GM12891 (cell line): ENCODE data around the gene CABLES1. TPM values are rescaled to one million over a fixed set of nuclear protein-coding genes. Genes with fewer than 3 reads are reported as not detected.
"Not testable (repeated sequence)": the region's sequence is repeated elsewhere in the genome, so short reads cannot be mapped to it uniquely, and the experiment has no call there.

Experiments used
- DNase-seq: peaks from one replicate; pipeline ENCODE4 v3.0.0; 2011; ENCODE audit warnings: low spot score; ENCODE audit not compliant: insufficient read length
- FAIRE-seq: peaks from 2 replicates; lab custom pipeline; 2011; peaks lifted over from hg19 to GRCh38; lab: Jason Lieb, UNC
- PAX5 ChIP-seq: IDR thresholded peaks from 2 replicates; pipeline ENCODE4 v1.6.1; 2011; ENCODE audit warnings: low read length, moderate library complexity, mild to moderate bottlenecking; ENCODE audit not compliant: insufficient read depth, severe bottlenecking
- POLR2A ChIP-seq: IDR thresholded peaks from 2 replicates; pipeline ENCODE4 v1.6.1; 2011; ENCODE audit warnings: low read depth, low read length, control low read depth
- POLR2AphosphoS5 ChIP-seq: IDR thresholded peaks from 2 replicates; pipeline ENCODE4 v1.6.1; 2011; ENCODE audit warnings: low read depth, low read length, control low read depth
- POU2F2 ChIP-seq: IDR thresholded peaks from 2 replicates; pipeline ENCODE4 v1.6.1; 2011; ENCODE audit warnings: low read depth, mild to moderate bottlenecking, control low read depth, low read length, moderate library complexity
- SPI1 ChIP-seq: IDR thresholded peaks from 2 replicates; pipeline ENCODE4 v1.6.1; 2011; ENCODE audit warnings: low read depth, low read length, control low read depth
- TAF1 ChIP-seq: IDR thresholded peaks from 2 replicates; pipeline ENCODE4 v1.6.1; 2011; ENCODE audit warnings: low read depth, low read length, control low read depth
- polyA plus RNA-seq: library from polyadenylated mRNA; unstranded; fragments of >200 nt; gene quantifications from one replicate; pipeline ENCODE4 v1.2.1, GENCODE V29; 2012; ENCODE audit warnings: low read depth, missing spikeins, inconsistent platforms; ENCODE audit not compliant: missing spikeins

Gene CABLES1
- polyA plus RNA-seq: 16.8 TPM

- peak; percentile 47 for DNase-seq
- TF ChIP-seq PAX5: no peak
- no peak for TF ChIP-seq TAF1
- no peak for TF ChIP-seq POU2F2
- TF ChIP-seq POLR2AphosphoS5: peak; percentile 79; the same call in 1 of the 2 replicates
- TF ChIP-seq SPI1: no peak
- TF ChIP-seq POLR2A: no peak; the same call in none of the 2 replicates
- FAIRE-seq: no peak
Observed at GRCh38 chr18:23134780-23135549, at the start of gene CABLES1. Gene CABLES1 (plus strand): TSS chr18:23135485. CDS start chr18:23135763, 278 bp downstream.

GRCh38 chr18:23087352-23087751 is 47.9 kb upstream of the CABLES1 start:
- no peak for FAIRE-seq
- DNase-seq: no peak
- no peak for TF ChIP-seq SPI1
- no peak for TF ChIP-seq POLR2A
- no peak for TF ChIP-seq POLR2AphosphoS5
- TF ChIP-seq PAX5: no peak
- no peak for TF ChIP-seq POU2F2
- TF ChIP-seq TAF1: no peak

DNA sequence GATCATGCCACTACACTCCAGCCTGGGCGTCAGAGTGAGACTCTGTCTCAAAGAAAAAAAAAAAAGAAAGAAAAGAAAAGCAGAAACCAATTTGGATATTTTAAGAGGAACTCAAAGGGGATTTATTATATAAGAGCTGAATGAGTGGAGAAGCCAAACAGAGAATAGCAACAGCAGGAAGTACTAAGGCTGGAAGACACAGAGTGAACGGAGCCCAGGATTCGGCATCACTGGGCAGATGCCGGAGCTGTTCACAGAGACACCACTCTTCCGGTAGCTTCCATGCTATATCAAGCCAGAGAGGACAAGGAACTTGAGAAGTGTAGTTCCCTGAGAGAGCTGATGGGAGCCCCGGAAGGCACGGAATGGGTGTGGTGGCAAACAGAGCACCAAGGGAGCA is 47.0 kb upstream of the CABLES1 start:
- no peak for DNase-seq
- FAIRE-seq: no peak
- TF ChIP-seq TAF1 (no peak), POLR2A (no peak), PAX5 (no peak), POLR2AphosphoS5 (no peak), SPI1 (no peak), POU2F2 (no peak)

GRCh38 chr18:23091017-23091993 is 44.0 kb upstream of the CABLES1 start:
- FAIRE-seq, DNase-seq: not testable (repeated sequence)

DNA sequence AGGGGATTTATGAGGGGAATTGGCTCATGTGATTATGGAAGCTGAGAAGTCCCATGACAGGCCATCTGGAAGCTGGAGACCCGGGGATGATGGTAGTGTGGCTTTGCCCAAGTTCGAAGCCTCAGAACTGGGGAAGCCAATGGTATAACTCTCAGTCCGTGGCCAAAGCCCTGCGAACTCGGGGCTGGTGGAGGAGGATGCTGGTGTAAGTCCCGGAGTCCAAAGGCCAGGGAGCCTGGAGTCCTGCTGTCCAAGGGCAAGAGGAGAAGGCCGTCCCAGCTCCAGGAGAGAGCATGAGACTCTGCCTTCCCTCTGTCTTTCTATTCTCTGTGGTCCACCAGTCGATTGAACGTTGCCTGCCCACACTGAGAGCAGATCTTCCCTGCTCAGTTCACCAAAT is 43.2 kb upstream of the CABLES1 start:
- DNase-seq: no peak
- FAIRE-seq: no peak
- TF ChIP-seq POLR2AphosphoS5 (no peak), POU2F2 (no peak), PAX5 (no peak), TAF1 (no peak), SPI1 (no peak), POLR2A (no peak)

DNA sequence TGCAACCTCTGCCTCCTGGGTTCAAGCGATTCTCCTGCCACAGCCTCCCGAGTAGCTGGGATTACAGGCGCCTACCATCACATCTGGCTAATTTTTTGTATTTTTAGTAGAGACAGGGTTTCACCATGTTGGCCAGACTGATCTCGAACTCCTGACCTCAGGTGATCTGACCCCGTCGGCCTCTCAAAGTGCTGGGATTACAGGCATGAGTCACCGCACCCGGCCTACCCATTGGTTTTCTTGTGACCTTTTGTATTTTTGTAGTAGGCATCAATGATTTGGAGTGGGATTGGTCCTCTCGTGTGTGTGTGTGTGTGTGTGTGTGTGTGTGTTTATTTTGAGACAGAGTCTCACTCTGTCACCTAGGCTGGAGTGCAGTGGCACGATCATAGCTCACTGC is 42.2 kb upstream of the CABLES1 start:
- not testable (repeated sequence) for FAIRE-seq, DNase-seq

- TF ChIP-seq POLR2A (no peak), SPI1 (no peak), TAF1 (no peak), POLR2AphosphoS5 (no peak), PAX5 (no peak), POU2F2 (no peak)
- no peak for FAIRE-seq
Observed at GRCh38 chr18:23093772-23094171, 41.5 kb upstream of the CABLES1 start.

DNA sequence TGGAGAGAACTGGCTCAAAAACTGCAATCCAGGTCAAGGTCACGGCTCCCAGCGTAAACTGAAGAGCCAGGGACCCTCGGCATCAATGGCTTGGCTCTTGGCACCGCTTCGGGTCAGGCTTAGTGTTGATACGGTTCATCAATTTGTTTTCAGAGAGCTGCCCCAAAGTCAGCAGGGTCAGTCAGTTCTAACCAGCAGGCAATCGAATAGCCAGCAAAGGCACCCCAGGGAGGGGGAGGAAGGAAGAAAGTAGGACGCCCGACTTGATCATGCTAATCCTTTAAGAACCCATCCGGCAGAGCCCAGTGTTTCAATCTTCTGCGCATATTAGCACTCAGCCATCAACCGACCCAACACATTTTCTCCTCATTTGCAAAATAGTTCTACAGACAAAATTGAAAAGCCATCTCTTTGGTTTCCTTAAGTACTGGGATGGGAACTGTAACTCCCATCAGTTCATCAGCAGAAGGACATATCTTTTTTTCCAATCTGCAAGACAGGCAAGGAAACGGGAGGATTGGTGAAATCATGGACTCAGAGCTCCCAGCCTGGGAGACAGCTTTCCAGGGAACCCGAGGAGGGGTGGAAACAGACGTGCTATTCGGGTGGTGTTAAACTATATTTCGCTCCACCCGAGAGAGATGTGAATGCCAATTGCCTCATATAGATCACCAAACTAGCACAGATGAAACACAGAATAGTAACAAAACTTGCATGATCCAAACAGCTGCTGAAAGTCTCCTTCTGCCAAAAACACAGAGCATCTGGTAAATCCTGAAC is 40.7 kb upstream of the CABLES1 start:
- no peak for FAIRE-seq

More at GRCh38 chr18:23093772-23094171, 41.5 kb upstream of the CABLES1 start:
- DNase-seq: no peak

DNA sequence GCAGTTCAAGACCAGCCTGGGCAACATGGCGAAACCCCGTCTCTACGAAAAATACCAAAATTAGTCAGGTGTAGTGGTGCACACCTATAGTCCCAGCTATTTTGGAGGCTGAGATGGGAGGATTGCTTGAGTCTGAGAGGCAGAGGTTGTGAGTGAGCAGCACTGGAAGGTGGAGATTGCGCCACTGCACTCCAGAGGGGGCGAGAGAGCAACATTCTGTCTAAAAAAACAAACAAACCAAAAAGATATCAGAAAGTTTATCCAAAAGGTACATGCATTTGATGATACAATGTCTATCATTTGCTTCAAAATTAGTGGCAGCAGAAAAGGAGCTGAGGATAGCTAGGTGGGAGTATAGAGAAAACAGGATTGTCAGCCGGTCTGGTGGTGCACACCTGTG is 39.8 kb upstream of the CABLES1 start:
- FAIRE-seq: no peak
- no peak for DNase-seq

More for the DNA sequence above, 40.7 kb upstream of the CABLES1 start:
- TF ChIP-seq POLR2AphosphoS5 (no peak), SPI1 (no peak), PAX5 (no peak), TAF1 (no peak), POU2F2 (no peak), POLR2A (no peak)
- DNase-seq: no peak

DNA sequence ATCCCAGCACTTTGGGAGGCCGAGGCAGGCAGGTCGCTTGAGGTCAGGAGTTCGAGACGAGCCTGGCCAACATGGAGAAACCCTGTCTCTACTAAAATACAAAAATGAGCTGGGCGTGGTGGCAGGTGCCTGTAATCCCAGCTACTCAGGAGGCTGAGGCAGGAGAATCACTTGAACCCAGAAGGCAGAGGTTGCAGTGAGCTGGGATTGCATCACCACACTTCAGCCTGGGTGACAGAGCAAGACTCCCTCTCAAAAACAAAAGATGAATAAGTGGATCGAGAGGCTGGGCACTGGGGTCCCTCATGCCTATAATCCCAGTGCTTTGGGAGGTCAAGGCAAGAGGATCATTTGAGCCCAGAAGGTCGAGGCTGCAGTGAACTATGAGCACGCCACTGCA is 38.3 kb upstream of the CABLES1 start:
- not testable (repeated sequence) for FAIRE-seq, DNase-seq

More for the DNA sequence above, 39.8 kb upstream of the CABLES1 start:
- no peak for TF ChIP-seq PAX5
- TF ChIP-seq POU2F2: no peak
- TF ChIP-seq TAF1: no peak
- no peak for TF ChIP-seq SPI1
- TF ChIP-seq POLR2AphosphoS5: no peak
- no peak for TF ChIP-seq POLR2A
